GM12865 (cell line): ENCODE results near the gene RASGRF2.

Experiments
- DNase-seq: peaks from one replicate; pipeline ENCODE4 v3.0.0; 2010; ENCODE audit warnings: low read depth
- H3K4me3 ChIP-seq: 2 replicates; pipeline ENCODE4 v1.5.1; 2011; ENCODE audit warnings: mild to moderate bottlenecking, low read depth, low read length, control low read depth
- TF ChIP-seq, protein P1 (sequence below): IDR thresholded peaks from 2 replicates; pipeline ENCODE4 v1.5.1; 2011; ENCODE audit warnings: low read length, control low read depth, low read depth, inconsistent platforms; ENCODE audit not compliant: insufficient read depth; ENCODE audit errors: missing control alignments

Gene RASGRF2, protein sequence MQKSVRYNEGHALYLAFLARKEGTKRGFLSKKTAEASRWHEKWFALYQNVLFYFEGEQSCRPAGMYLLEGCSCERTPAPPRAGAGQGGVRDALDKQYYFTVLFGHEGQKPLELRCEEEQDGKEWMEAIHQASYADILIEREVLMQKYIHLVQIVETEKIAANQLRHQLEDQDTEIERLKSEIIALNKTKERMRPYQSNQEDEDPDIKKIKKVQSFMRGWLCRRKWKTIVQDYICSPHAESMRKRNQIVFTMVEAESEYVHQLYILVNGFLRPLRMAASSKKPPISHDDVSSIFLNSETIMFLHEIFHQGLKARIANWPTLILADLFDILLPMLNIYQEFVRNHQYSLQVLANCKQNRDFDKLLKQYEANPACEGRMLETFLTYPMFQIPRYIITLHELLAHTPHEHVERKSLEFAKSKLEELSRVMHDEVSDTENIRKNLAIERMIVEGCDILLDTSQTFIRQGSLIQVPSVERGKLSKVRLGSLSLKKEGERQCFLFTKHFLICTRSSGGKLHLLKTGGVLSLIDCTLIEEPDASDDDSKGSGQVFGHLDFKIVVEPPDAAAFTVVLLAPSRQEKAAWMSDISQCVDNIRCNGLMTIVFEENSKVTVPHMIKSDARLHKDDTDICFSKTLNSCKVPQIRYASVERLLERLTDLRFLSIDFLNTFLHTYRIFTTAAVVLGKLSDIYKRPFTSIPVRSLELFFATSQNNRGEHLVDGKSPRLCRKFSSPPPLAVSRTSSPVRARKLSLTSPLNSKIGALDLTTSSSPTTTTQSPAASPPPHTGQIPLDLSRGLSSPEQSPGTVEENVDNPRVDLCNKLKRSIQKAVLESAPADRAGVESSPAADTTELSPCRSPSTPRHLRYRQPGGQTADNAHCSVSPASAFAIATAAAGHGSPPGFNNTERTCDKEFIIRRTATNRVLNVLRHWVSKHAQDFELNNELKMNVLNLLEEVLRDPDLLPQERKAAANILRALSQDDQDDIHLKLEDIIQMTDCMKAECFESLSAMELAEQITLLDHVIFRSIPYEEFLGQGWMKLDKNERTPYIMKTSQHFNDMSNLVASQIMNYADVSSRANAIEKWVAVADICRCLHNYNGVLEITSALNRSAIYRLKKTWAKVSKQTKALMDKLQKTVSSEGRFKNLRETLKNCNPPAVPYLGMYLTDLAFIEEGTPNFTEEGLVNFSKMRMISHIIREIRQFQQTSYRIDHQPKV (N-terminal part only)

DNA sequence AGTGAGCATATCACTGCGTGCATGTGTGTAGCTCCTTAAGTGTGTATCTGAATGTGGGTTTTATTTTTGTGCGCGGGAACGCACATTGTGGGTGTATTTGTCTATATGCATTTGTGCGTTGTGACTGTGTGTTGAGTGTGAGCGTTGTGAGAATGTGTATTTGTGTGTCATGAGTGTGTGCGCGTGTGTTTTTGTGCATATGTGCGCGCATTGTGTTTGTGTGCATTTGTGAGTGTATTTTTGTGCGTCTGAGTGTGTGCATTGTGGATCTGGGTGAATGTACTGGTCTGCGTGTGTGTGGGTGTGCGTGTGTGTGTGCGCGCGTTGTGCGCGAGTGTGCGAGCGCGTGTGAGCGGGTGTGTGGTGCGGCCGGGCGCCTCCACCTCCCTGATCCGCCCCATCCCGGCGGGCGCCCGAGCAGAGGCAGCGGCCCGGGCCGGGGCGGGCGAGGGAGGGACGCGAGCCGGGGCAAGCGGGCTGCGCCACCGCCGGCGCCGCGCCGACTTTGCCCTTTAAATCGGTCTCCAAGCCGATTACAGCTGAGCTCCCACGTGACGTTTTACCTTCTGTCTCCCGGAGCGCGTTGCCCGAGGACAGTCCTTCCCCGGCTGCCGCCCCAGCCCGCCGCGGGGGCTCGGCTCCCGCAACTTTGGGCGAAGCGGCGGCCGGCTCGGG, at the start of gene RASGRF2:
Gene RASGRF2, plus strand, starts transcription at position 596 of the 675 bp plus-strand sequence. CDS start 376 bp downstream, outside the sequence.
- TF ChIP-seq, protein P1, sequence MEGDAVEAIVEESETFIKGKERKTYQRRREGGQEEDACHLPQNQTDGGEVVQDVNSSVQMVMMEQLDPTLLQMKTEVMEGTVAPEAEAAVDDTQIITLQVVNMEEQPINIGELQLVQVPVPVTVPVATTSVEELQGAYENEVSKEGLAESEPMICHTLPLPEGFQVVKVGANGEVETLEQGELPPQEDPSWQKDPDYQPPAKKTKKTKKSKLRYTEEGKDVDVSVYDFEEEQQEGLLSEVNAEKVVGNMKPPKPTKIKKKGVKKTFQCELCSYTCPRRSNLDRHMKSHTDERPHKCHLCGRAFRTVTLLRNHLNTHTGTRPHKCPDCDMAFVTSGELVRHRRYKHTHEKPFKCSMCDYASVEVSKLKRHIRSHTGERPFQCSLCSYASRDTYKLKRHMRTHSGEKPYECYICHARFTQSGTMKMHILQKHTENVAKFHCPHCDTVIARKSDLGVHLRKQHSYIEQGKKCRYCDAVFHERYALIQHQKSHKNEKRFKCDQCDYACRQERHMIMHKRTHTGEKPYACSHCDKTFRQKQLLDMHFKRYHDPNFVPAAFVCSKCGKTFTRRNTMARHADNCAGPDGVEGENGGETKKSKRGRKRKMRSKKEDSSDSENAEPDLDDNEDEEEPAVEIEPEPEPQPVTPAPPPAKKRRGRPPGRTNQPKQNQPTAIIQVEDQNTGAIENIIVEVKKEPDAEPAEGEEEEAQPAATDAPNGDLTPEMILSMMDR = no peak
- H3K4me3 ChIP-seq = no peak within 1 kb of the TSS
- DNase-seq = no peak

DNA sequence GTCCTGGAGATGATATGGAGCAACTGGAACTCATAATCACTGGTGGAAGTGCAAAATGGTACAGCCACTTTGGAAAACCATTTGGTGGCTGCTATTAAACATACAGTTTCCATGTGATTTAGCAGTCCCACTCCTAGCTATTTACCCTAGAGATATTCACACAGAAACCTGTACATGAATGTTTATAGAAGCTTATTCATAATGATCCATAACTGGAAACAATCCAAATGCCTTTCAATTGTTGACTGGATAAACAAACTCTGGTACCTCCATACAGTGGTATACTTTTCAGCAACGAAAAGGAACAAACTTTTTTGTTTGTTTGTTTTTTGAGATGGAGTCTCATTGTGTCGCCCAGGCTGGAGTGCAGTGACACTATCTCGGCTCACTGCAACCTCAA, 47.7 kb upstream of the RASGRF2 start:
- no peak overlapping the region for H3K4me3 ChIP-seq
- TF ChIP-seq, protein P1 = no peak
- no peak for DNase-seq

DNA sequence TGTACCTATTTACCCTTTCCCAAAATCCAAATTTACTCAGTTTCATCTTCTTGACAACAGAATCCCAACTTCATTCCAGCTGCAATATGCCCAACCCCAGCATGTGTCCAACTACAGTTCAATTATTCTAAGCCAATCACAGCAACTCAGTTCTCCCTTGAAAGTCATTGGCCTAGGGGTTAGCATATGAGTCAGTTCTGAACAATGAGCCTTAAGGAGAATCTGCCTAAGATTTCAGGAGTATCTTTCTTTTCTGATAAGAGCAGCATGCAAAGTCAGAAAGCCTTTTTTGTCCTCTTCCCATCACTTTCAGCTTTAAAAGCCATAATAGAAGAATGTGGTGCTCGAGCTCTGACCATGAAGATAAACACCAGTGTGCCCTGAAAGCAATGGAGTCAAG, 44.4 kb upstream of the RASGRF2 start:
- H3K4me3 ChIP-seq = no peak overlapping the region
- TF ChIP-seq, protein P1 = no peak
- no peak for DNase-seq

DNA sequence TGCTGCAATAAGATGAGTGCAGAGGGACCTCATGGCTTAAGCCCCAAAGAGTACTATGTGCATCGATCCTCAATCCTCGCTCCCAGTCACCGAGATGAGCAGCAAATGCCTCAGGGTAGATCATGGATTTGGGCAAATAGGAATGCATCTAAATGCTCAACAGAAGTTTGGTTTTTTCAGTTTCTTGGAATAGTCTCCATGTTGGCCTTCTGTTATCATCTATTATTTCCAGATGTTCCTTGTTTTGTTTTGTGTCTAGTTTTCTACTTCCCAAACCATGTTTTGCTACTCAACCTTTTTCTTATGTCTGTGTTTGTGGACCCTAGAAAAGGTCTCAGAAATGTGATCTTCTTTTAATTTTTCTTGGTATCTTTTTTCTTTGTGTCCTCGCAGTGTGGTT, 43.5 kb upstream of the RASGRF2 start:
- TF ChIP-seq, protein P1 = no peak
- DNase-seq = no peak
- H3K4me3 ChIP-seq = no peak overlapping the region

DNA sequence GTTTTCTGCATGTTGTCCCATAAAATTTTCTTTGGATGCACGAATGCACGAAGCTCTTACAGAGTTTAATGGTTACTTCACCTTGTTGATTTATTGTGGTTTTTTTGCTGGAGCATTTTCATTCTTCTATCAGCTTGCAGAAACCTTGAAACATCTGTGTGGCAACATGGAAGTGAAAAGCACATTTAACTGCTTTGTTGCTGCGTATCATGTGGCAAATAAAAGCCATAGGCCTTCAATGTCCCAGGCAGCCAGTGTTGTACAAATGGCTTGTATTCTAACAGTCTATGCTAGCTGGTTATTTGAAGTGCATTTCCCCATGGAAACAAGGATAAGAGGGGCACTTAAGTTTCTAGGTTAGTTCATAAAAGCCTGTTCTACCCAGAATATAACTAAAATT, 42.5 kb upstream of the RASGRF2 start:
- DNase-seq = peak; percentile 4
- H3K4me3 ChIP-seq = no peak overlapping the region
- TF ChIP-seq, protein P1 = no peak

DNA sequence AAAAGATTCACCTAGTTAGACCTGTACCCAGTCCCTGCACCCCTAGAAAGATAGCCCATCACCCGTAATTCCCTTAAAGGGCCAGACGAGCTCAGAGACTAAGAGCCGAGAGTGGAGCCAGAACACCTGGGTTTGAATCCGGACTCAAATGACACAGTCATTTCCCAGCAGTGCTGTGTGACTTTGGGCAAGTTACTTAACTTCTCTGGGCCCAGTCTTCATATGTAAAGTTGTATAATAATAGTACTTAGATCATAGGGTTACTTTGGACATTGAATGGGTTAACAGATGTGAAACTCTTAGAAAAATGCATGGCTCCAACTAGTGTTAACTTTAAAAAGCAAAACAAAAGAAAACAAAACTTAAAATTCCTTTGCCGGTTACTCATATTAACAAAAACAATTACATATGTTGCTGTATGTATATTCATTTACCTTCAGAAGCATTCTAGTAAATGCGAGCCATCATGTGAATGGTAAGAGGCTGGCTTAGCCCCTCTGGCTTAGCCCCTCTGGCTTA, 40.4 kb upstream of the RASGRF2 start:
- no peak for DNase-seq
- H3K4me3 ChIP-seq = no peak overlapping the region
- TF ChIP-seq, protein P1 = no peak
